Frontal cortex (tissue), 4 donors: ENCODE measurements around the gene RALGPS1. TPM values are rescaled to one million over a fixed set of nuclear protein-coding genes. Genes with fewer than 3 reads are reported as not detected.

Experiments used
- DNase-seq, 2 donors: peaks; one replicate each; pipeline ENCODE4 v3.0.0; 2012; ENCODE audit warnings: low spot score in 2 of 2
- FAIRE-seq: peaks from 2 replicates; lab custom pipeline; 2012; peaks lifted over from hg19 to GRCh38; lab: Jason Lieb, UNC
- total RNA-seq: library from RNA; depleted of rRNA; stranded (reverse); fragments of >200 nt; gene quantifications from one replicate; pipeline ENCODE4 v1.2.3, GENCODE V29; 2014
- donor health status: control.
- donor health status: control.
- donor health status: control.

Gene RALGPS1
- total RNA-seq, 1 donor from 2014 or later, result 53.8 TPM

DNA sequence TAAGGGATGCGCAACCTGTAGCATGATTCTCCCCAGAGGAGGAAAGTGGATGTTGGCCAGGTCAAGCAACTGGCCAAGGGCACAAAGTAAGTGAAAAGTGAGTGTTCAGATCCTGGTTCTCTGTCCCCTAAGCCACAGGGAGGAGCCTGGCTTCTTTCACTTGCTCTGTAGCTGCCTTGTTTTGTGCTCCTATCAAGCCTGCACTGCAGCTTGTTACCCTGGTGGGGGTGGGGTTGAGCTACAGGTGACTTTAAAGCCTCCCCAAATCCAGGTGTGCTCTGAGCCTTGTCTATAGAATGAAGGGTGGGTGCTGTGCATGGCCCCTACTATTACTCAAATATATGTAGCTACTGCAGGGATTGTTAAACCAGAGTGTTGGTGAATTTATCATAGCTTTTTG is 32.9 kb downstream of the RALGPS1 start:
- FAIRE-seq (no peak), DNase-seq (no peak)

GRCh38 chr9:126952205-126952977 is 37.8 kb downstream of the RALGPS1 start:
- DNase-seq (no peak), FAIRE-seq (no peak)

DNA sequence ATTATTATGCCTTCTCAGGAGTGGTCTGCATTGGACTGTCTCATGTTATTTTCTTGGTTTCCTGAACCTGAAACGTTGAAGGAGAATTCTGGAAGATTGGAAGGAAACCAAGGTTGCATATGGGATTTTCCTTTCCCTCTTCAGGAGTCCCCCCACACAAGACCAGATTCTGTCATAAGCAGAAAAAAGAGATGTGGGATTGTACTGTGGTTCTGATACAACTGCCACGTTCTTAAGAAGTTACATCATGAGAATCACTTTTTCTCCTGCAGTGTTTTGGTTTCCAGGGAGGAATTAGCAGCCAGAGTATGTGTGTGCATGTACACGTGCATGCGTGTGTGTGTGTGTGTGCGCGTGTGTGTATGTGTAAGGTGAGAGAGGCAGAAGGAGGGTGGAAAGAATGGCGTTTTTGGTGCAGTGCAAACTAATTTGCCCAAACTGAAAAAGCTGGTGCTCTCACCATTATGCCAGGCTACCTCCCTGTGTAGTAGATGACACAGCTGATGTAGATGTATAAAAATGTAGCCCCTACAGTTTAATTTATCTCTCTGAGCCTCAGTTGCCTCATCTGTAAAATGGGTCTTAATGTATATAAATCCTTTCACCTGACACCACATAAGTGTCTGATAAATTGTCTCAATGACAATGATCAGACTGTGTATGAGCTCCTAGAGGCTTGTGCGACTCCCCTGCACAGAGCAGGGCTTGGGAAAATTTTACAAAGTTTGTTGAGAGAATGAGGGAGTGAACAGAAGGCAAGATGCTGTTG is 38.6 kb downstream of the RALGPS1 start:
- DNase-seq (no peak), FAIRE-seq (no peak)

GRCh38 chr9:126955811-126956210 is 41.2 kb downstream of the RALGPS1 start:
- DNase-seq, result no peak
- no peak for FAIRE-seq

GRCh38 chr9:126956917-126957686 is 42.5 kb downstream of the RALGPS1 start:
- no peak for DNase-seq
- FAIRE-seq, result no peak

GRCh38 chr9:126957687-126958053 is 43.1 kb downstream of the RALGPS1 start:
- DNase-seq, result no peak
- no peak for FAIRE-seq

DNA sequence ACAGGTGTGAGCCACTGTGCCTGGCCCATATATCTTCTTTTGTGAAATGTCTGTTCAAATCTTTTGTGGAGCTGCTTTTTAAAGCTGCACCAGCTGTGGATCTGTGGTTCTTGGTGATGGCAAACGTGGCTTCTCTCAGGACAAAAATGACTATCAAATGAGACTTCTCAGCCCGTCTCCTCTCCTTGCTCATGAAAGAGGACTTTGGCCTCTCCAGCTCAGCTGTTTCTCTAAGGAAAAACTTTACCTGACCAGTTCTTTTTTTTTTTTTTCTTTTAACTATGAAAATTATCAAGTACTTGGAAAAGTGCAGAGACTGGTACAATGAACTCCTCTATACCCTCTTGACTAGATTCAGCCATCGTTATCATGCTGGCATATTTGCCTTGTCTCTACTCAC is 44.8 kb downstream of the RALGPS1 start:
- FAIRE-seq (no peak), DNase-seq (no peak)

DNA sequence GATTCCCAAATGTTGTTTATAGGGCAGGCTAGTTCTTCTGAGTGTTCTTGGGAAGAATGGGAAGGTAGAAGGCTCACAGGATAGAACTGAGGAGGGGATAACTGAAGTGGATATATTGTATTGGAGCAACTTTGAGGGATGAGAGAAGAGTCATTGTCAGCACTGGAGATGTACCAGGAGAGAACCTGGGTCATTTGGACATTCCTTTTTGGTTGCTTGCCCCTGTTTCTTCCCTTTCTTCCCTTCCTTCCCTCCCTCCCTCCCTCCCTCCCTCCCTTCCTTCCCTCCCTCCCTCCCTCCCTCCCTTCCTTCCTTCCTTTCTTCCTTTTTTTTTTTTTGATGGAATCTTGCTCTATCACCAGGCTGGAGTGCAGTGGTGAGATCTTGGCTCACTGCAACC is 45.3 kb downstream of the RALGPS1 start:
- DNase-seq (no peak), FAIRE-seq (no peak)

DNA sequence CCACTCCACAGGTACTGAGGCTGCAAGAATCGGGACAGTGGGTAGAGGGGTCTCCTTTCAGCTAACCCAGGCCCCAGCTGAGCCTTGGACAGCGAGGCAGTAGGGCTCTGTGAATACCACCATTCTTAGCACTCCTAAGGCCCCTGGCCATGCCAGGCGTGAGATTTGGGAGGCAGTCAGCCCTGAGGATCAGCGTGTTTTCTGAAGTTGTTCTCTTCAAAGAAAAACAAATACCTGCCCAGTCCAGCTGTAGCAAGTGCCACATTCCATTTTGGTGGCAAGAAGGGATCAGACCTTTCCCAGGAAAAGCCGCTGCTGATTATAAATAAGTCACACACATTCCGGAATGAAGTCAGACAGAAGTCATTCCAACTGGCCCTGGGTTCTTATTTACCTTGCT is 47.8 kb downstream of the RALGPS1 start:
- no peak for DNase-seq
- FAIRE-seq, result no peak

GRCh38 chr9:126965077-126965476 is 50.5 kb downstream of the RALGPS1 start:
- no peak for FAIRE-seq

DNA sequence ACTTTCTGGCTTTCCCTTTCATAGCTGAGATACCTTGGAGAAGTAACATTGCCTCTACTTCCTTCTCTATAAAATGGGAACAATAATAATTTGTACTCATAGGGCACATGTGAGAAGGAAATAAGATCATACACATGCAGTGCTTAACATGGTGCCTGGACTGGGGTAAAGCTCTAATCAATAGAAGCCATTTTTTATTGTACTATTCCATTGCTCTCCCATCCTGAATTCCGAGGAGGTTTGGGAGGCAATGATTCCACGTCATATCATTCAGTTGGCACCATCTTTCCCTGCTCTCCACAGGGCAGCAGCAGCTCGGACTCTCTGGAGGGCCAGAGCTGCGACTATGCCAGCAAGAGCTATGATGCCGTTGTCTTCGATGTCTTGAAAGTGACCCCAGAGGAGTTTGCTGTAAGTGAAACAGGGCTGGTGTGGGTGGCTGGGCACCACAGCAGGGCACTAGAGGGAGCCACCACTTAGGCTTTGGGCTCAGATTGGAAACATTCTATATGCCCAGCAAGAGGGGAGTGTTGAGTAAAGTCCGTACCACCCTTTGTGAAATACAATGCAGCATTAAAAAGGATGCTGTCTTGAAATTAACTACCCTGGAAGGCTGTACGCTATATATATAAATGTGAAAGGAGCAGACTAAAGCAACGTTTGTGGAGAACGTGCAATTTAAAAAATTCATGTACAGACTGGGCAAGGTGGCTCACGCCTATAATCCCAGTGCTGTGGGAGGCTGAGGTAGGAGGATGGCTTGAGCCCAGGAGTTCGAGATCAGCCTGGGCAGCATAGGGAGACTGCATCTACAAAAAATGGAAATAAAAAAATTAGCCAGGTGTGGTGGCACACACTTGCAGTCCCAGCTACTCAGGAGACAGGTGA is 51.2 kb downstream of the RALGPS1 start:
- FAIRE-seq (no peak), DNase-seq (peak in 1 of 2 donors; percentile 40)

More at GRCh38 chr9:126965077-126965476, 50.5 kb downstream of the RALGPS1 start:
- DNase-seq, result no peak

DNA sequence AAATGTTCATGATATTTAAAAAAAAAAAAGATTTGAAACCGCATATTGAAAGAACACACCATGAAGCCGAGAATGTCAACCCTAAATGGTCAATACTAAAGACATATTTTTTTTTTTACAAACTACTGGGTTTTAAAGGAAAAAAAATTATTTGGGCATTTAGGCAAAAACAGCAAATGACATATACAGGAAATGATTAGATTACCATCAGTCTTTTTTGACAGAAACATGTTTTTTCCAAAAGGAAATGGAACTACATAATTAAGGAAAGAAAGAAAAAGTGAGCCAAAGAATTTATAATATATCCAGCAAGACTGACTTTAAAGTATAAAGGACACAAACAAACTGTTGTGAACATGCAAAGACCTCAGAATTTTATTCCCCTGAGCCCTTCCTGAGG is 56.7 kb downstream of the RALGPS1 start:
- no peak for FAIRE-seq
- no peak for DNase-seq

- FAIRE-seq, result no peak
- DNase-seq, result no peak
These were observed 59.3 kb downstream of the RALGPS1 start for GRCh38 chr9:126973651-126974529.

DNA sequence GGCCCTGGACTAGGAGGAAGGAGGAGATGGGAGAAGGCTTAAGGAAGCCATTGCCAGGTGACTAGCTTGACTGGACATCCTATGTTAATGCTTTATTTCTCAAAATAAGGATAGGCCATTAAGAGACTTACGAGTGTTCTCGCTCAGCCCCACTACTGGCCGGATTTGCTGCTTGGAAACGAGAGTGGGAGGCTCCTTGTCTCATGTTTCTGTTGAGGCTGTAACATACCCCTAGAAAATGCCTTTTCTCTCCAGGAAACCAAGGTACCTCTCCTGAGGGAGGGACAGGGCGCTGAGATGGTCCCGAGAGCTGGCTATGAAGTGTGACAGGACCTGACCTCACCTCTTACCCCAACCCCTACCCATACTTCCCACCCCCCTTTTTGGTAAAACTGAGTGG is 60.0 kb downstream of the RALGPS1 start:
- DNase-seq, result no peak
- no peak for FAIRE-seq

GRCh38 chr9:126975327-126976220 is 61.0 kb downstream of the RALGPS1 start:
- no peak for FAIRE-seq
- DNase-seq, result no peak

DNA sequence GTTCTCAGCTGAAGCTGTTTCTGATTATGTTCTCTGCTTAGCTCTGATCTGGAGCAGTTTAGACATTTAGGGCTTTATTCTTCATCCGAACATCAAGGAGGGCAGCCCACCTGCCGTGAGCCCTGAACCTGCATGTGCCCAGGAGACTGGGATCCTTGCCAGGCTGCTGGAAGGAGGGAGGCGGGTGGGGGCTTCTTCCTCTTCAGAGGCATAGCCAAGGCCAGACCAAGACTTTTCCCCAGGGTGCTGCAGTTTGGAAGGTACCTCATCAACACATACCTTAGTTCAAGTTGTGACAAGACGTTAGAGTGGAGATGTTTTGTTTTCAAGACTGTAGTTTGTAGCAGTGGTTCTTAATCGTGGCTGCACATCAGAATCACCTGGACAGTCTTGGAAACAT is 64.9 kb downstream of the RALGPS1 start:
- FAIRE-seq (no peak), DNase-seq (no peak)

DNA sequence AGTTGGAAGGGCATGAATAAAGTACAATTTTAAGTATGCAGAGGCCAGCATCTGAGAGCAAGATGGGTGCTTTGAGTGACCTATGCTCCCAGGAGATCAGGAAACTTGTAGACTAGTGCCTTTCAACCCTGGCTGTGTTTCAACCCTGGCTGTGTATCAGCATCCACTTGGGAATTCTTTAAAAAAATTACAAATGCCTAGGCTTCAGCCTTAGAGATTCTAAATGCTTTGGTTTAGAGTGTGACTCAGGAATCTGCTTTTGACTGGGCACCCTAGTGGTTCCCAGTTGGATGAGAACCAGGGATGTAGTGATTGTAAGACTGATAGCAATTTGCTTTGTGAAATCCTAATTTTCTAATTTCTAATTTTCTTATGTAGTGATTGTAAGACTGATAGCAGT is 65.6 kb downstream of the RALGPS1 start:
- DNase-seq, result no peak
- FAIRE-seq, result no peak

- DNase-seq, result no peak
- FAIRE-seq, result no peak
These were observed 66.6 kb downstream of the RALGPS1 start for GRCh38 chr9:126981218-126981617.
